H1 (cell line): ENCODE results near the gene MKRN2OS. TPM values are rescaled to one million over a fixed set of nuclear protein-coding genes. Genes with fewer than 3 reads are reported as not detected.

Experiments used
- CHD2 ChIP-seq: IDR thresholded peaks from 2 replicates; pipeline ENCODE4 v1.6.1; 2012; ENCODE audit warnings: low read length, improper control_type of control experiment
- EP300 ChIP-seq, 2 experiments: IDR thresholded peaks; 1 replicate in 1 of 2; 2 replicates in 1 of 2; pipeline ENCODE4 v1.6.1; 2011 to 2012; ENCODE audit warnings: low read depth in 2 of 2, low read length in 2 of 2, mild to moderate bottlenecking in 2 of 2, borderline replicate concordance in 1 of 2, inconsistent platforms in 1 of 2, moderate library complexity in 1 of 2
- KDM4A ChIP-seq: IDR thresholded peaks from one replicate; pipeline ENCODE4 v1.7.1; 2012; ENCODE audit warnings: low read depth, mild to moderate bottlenecking, moderate library complexity, low read length, inconsistent platforms; ENCODE audit not compliant: severe bottlenecking
- SP1 ChIP-seq: IDR thresholded peaks from 2 replicates; pipeline ENCODE4 v1.6.1; 2011; ENCODE audit warnings: low read depth, low read length
- polyA plus RNA-seq, 7 experiments: library from polyadenylated mRNA; depleted of rRNA in 3 of 7; stranded (reverse) in 5 of 7; unstranded in 2 of 7; fragments of >200 nt in 5 of 7; fragments of 200-250 nt in 2 of 7; gene quantifications; 1 replicate in 5 of 7; 2 replicates in 1 of 7; 4 replicates in 1 of 7; pipeline versions ENCODE4 v1.2.1 to v1.2.3, GENCODE V29; 2011 to 2013; ENCODE audit warnings: missing spikeins in 2 of 7, mixed read lengths in 2 of 7
- total RNA-seq: library from RNA; stranded (reverse); fragmentation: NEBNext Ultra II Directional; extraction: Animal tissue kit (Norgen Biotek cat#: 25700); gene quantifications from 2 replicates; pipeline ENCODE4 v1.2.1, GENCODE V29; 2021
- TF ChIP-seq, protein P1 (sequence below): IDR thresholded peaks from 2 replicates; pipeline ENCODE4 v1.6.1; 2011; ENCODE audit warnings: low read depth, mild to moderate bottlenecking, low read length; ENCODE audit not compliant: insufficient read depth

Gene MKRN2OS
- total and polyA plus RNA-seq, 2 of the 8 experiments (the other 6 are each of a cell fraction or from before 2014, with no cell fraction given), result 0.15 to 0.41 TPM

GRCh38 chr3:12574131-12574530 is 28.8 kb upstream of the MKRN2OS start (continued):
- TF ChIP-seq KDM4A, result no peak
- TF ChIP-seq EP300 (IDR thresholded peaks at IDR 0.05; ENCODE audit: borderline replicate concordance in 1 of 2, low read depth in 2 of 2, low read length in 2 of 2), result no peak
- TF ChIP-seq CHD2, result no peak
- TF ChIP-seq SP1, result no peak
- TF ChIP-seq, protein P1, sequence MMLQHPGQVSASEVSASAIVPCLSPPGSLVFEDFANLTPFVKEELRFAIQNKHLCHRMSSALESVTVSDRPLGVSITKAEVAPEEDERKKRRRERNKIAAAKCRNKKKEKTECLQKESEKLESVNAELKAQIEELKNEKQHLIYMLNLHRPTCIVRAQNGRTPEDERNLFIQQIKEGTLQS, result no peak
- TF ChIP-seq, all 59 proteins: peak for 0
